CD8-positive, alpha-beta memory T cell (primary cell): ENCODE results near the gene TMEM117. TPM values are rescaled to one million over a fixed set of nuclear protein-coding genes. Genes with fewer than 3 reads are reported as not detected.

Experiments used
- CTCF ChIA-PET: fragments of 350-600 bp; sonication (Branson Sonifier 250); formaldehyde crosslinking; loops from one replicate; lab custom pipeline; 2021; ENCODE audit warnings: antibody characterized with exemption; lab: Charles Lee
- POLR2A ChIA-PET: fragments of 350-600 bp; sonication (Branson Sonifier 250); formaldehyde crosslinking; loops from one replicate; lab custom pipeline; 2021; ENCODE audit warnings: antibody characterized with exemption; lab: Charles Lee
- DNase-seq, 5 donors: peaks; one replicate each; pipeline versions ENCODE4 v3.0.0 to v3.0.0-alpha.2; 2020 to 2022; ENCODE audit warnings: mixed read lengths in 1 of 5
- H3K27ac ChIP-seq: one replicate; pipeline ENCODE4 v1.7.0; 2013; ENCODE audit warnings: low read depth, mild to moderate bottlenecking, low read length, moderate library complexity
- H3K27me3 ChIP-seq: 2 replicates; pipeline ENCODE4 v1.7.0; 2013; ENCODE audit warnings: low read length, mild to moderate bottlenecking; ENCODE audit not compliant: insufficient read depth, poor library complexity, severe bottlenecking
- H3K36me3 ChIP-seq: 2 replicates; pipeline ENCODE4 v1.7.0; 2013; ENCODE audit warnings: mild to moderate bottlenecking, low read length, moderate library complexity; ENCODE audit not compliant: insufficient read depth
- H3K4me1 ChIP-seq: 2 replicates; pipeline ENCODE4 v1.7.0; 2013; ENCODE audit warnings: mild to moderate bottlenecking, low read length, moderate library complexity; ENCODE audit not compliant: insufficient read depth
- H3K4me3 ChIP-seq: 2 replicates; pipeline ENCODE4 v1.7.0; 2013; ENCODE audit warnings: mild to moderate bottlenecking, low read length
- H3K9me3 ChIP-seq: 2 replicates; pipeline ENCODE4 v1.7.0; 2013; ENCODE audit warnings: mild to moderate bottlenecking, low read length
- H3K27ac Mint-ChIP-seq, 8 donors: one replicate each; pipeline ENCODE4 v1.8.0; 2020 to 2021; ENCODE audit warnings: mixed read lengths in 8 of 8, mild to moderate bottlenecking in 6 of 8, inconsistent platforms in 3 of 8, moderate library complexity in 3 of 8
- H3K27me3 Mint-ChIP-seq, 2 donors: one replicate each; pipeline ENCODE4 v1.8.0; 2020 to 2021; ENCODE audit warnings: mixed read lengths in 2 of 2, mild to moderate bottlenecking in 1 of 2, moderate library complexity in 1 of 2
- H3K36me3 Mint-ChIP-seq, 3 donors: one replicate each; pipeline ENCODE4 v1.8.0; 2020 to 2021; ENCODE audit warnings: mixed read lengths in 3 of 3, inconsistent platforms in 1 of 3, mild to moderate bottlenecking in 1 of 3
- H3K4me1 Mint-ChIP-seq, 3 donors: one replicate each; pipeline ENCODE4 v1.8.0; 2020 to 2021; ENCODE audit warnings: mixed read lengths in 3 of 3, inconsistent platforms in 1 of 3, mild to moderate bottlenecking in 1 of 3
- H3K4me3 Mint-ChIP-seq, 7 donors: one replicate each; pipeline ENCODE4 v1.8.0; 2020 to 2021; ENCODE audit warnings: mixed read lengths in 7 of 7, mild to moderate bottlenecking in 6 of 7, moderate library complexity in 4 of 7, inconsistent platforms in 2 of 7
- H3K9me3 Mint-ChIP-seq, 5 donors: one replicate each; pipeline ENCODE4 v1.8.0; 2020 to 2022; ENCODE audit warnings: mixed read lengths in 5 of 5, mild to moderate bottlenecking in 3 of 5, moderate library complexity in 2 of 5, inconsistent platforms in 1 of 5
- polyA plus RNA-seq: library from polyadenylated mRNA; unstranded; fragments of 300-500 nt; fragmentation: Illumina TruSeq; gene quantifications from one replicate; pipeline ENCODE4 v1.2.3, GENCODE V29; 2021
- total RNA-seq, 2 experiments: library from RNA; stranded (reverse); gene quantifications; one replicate each; pipeline ENCODE4 v1.2.3, GENCODE V29; 2021

The TMEM117 gene
- 1 to 10 TPM; 1.4 to 1.8 TPM for total RNA-seq
- 6.2 TPM for polyA plus RNA-seq

GRCh38 chr12:43835656-43836474 lies at the start of gene TMEM117:
Gene TMEM117, plus strand, starts transcription at chr12:43836081.
- POLR2A ChIA-PET, result interaction anchor here (0.6 to 4.6 kb wide), 4 partner anchors 30 to 90 kb away, joined by 3 to 35 read pairs (median 6); partner anchors contain the start of genes IRAK4, PUS7L and TWF1
- peak within 1 kb of the TSS; percentile 78 to 97 (median 93) for H3K27ac Mint-ChIP-seq
- CTCF ChIA-PET, result interaction anchor here (0.6 to 4.5 kb wide), 4 partner anchors 9 to 77 kb away, joined by 3 to 23 read pairs (median 4); partner anchors contain the start of gene TWF1

GRCh38 chr12:43786899-43787693 lies 48.8 kb upstream of the TMEM117 start:
- H3K27me3 Mint-ChIP-seq, result no peaks in the 10 kb centered on the region
- DNase-seq, result no peak
- no peaks in the 10 kb centered on the region for H3K4me1 Mint-ChIP-seq
- Histone ChIP-seq H3K4me1 (no peaks in the 10 kb centered on the region), H3K36me3 (peaks cover 26% of the 10 kb centered on the region), H3K27ac (no peak overlapping the region), H3K27me3 (no peaks in the 10 kb centered on the region), H3K4me3 (no peak overlapping the region), H3K9me3 (no peaks in the 10 kb centered on the region)
- ChIA-PET CTCF (interaction anchor here (1.4 kb wide), 1 partner anchor 9 kb away, joined by 3 read pairs; no protein-coding TSS in a partner anchor), POLR2A (no interaction called here)
- H3K27ac Mint-ChIP-seq, result peak overlapping the region in 3 of 8 donors; percentile 47 to 90 (median 70)
- H3K36me3 Mint-ChIP-seq, result peaks cover 0 to 56% (median 10%) of the 10 kb centered on the region in 3 donors
- no peak overlapping the region for H3K4me3 Mint-ChIP-seq
- no peaks in the 10 kb centered on the region for H3K9me3 Mint-ChIP-seq

More at GRCh38 chr12:43835656-43836474, at the start of gene TMEM117:
- Histone ChIP-seq H3K4me1 (peaks cover 36% of the 10 kb centered on the region), H3K4me3 (peak within 1 kb of the TSS; percentile 60), H3K36me3 (no peaks in the 10 kb centered on the region), H3K27ac (peak within 1 kb of the TSS; percentile 68), H3K9me3 (no peaks in the 10 kb centered on the region), H3K27me3 (no peaks in the 10 kb centered on the region)
- Mint-ChIP-seq H3K27me3 (no peaks in the 10 kb centered on the region), H3K36me3 (peaks cover 0 to 5% (median 0%) of the 10 kb centered on the region in 3 donors), H3K4me3 (peak within 1 kb of the TSS; percentile 81 to 96 (median 92)), H3K4me1 (peaks cover 47 to 64% (median 49%) of the 10 kb centered on the region in 3 donors), H3K9me3 (no peaks in the 10 kb centered on the region)
- DNase-seq, result peak; percentile 50 to 77 (median 69)

GRCh38 chr12:43789941-43790340 lies 45.9 kb upstream of the TMEM117 start:
- no peaks in the 10 kb centered on the region for H3K4me1 ChIP-seq
- no peak overlapping the region for H3K4me3 ChIP-seq
- ChIA-PET POLR2A (interaction anchor here (1.5 kb wide), 1 partner anchor 16 kb away, joined by 3 read pairs; the partner anchor contains the start of gene TWF1), CTCF (interaction anchor here (0.6 kb wide), 1 partner anchor 14 kb away, joined by 3 read pairs; no protein-coding TSS in a partner anchor)
- no peak overlapping the region for H3K4me3 Mint-ChIP-seq
- no peaks in the 10 kb centered on the region for H3K4me1 Mint-ChIP-seq
- H3K27me3 Mint-ChIP-seq, result no peaks in the 10 kb centered on the region
- H3K9me3 Mint-ChIP-seq, result no peaks in the 10 kb centered on the region
- no peaks in the 10 kb centered on the region for H3K9me3 ChIP-seq
- DNase-seq, result no peak
- H3K27ac Mint-ChIP-seq, result peak overlapping the region in 5 of 8 donors; percentile 17 to 77 (median 54)
- peaks cover 0 to 45% (median 9%) of the 10 kb centered on the region in 3 donors for H3K36me3 Mint-ChIP-seq
- peaks cover 11% of the 10 kb centered on the region for H3K36me3 ChIP-seq
- no peak overlapping the region for H3K27ac ChIP-seq
- no peaks in the 10 kb centered on the region for H3K27me3 ChIP-seq

GRCh38 chr12:43795716-43796280 lies 40.1 kb upstream of the TMEM117 start:
- Mint-ChIP-seq H3K4me1 (peaks cover 0 to 6% (median 2%) of the 10 kb centered on the region in 3 donors), H3K27me3 (no peaks in the 10 kb centered on the region), H3K9me3 (no peaks in the 10 kb centered on the region), H3K4me3 (no peak overlapping the region), H3K27ac (peak overlapping the region in 2 of 8 donors; percentile 14 to 82), H3K36me3 (peaks cover 0 to 59% (median 15%) of the 10 kb centered on the region in 3 donors)
- H3K27me3 ChIP-seq, result no peaks in the 10 kb centered on the region
- H3K9me3 ChIP-seq, result no peaks in the 10 kb centered on the region
- no peak overlapping the region for H3K27ac ChIP-seq
- H3K4me1 ChIP-seq, result no peaks in the 10 kb centered on the region
- POLR2A ChIA-PET, result interaction anchor here (1.0 kb wide), 1 partner anchor 10 kb away, joined by 3 read pairs; the partner anchor contains the start of gene TWF1
- no peak for DNase-seq
- H3K4me3 ChIP-seq, result no peak overlapping the region
- CTCF ChIA-PET, result interaction anchor here (1.2 kb wide), 1 partner anchor 9 kb away, joined by 3 read pairs; no protein-coding TSS in a partner anchor
- H3K36me3 ChIP-seq, result peaks cover 38% of the 10 kb centered on the region

GRCh38 chr12:43797561-43798217 lies 38.2 kb upstream of the TMEM117 start:
- Histone ChIP-seq H3K9me3 (no peaks in the 10 kb centered on the region), H3K27me3 (no peaks in the 10 kb centered on the region), H3K36me3 (peaks cover 46% of the 10 kb centered on the region), H3K4me3 (no peak overlapping the region), H3K4me1 (peaks cover 1% of the 10 kb centered on the region), H3K27ac (no peak overlapping the region)
- ChIA-PET POLR2A (no interaction called here), CTCF (no interaction called here)
- Mint-ChIP-seq H3K27me3 (no peaks in the 10 kb centered on the region), H3K9me3 (no peaks in the 10 kb centered on the region), H3K36me3 (peaks cover 0 to 69% (median 13%) of the 10 kb centered on the region in 3 donors), H3K4me1 (peaks cover 8 to 16% (median 9%) of the 10 kb centered on the region in 3 donors), H3K27ac (no peak overlapping the region), H3K4me3 (no peak overlapping the region)
- DNase-seq, result no peak

GRCh38 chr12:43805149-43805859 lies 30.6 kb upstream of the TMEM117 start:
- Histone ChIP-seq H3K27me3 (no peaks in the 10 kb centered on the region), H3K4me3 (peak overlapping the region; percentile 88), H3K9me3 (no peaks in the 10 kb centered on the region), H3K36me3 (peaks cover 9% of the 10 kb centered on the region), H3K27ac (peak overlapping the region; percentile 96), H3K4me1 (peaks cover 31% of the 10 kb centered on the region)
- Mint-ChIP-seq H3K9me3 (no peaks in the 10 kb centered on the region), H3K27me3 (no peaks in the 10 kb centered on the region), H3K27ac (peak overlapping the region; percentile 89 to 100 (median 98)), H3K4me3 (peak overlapping the region; percentile 98 to 100 (median 99)), H3K36me3 (peaks cover 0 to 33% (median 6%) of the 10 kb centered on the region in 3 donors), H3K4me1 (peaks cover 33 to 49% (median 45%) of the 10 kb centered on the region in 3 donors)
- peak in 2 of 5 donors; percentile 7 to 31 for DNase-seq
- ChIA-PET POLR2A (interaction anchor here (1.1 to 3.5 kb wide), 8 partner anchors 9 to 1043 kb away, joined by 3 to 35 read pairs (median 4); partner anchors contain the start of genes IRAK4, PUS7L and TMEM117), CTCF (interaction anchor here (1.2 to 3.8 kb wide), 6 partner anchors 28 to 77 kb away, joined by 3 to 23 read pairs (median 5); partner anchors contain the start of genes IRAK4, PUS7L and TMEM117)
